Endometrial microvascular endothelial cells (primary cell): ENCODE measurements around the gene MYBBP1A. TPM values are rescaled to one million over a fixed set of nuclear protein-coding genes. Genes with fewer than 3 reads are reported as not detected.

Experiments used
- in situ Hi-C: cut with HindIII; loops from 2 replicates; pipeline ENCODE4 v1.10.0; 2017; ENCODE audit warnings: low sequenced_read_pairs, low pct_unique_long_range_greater_than_20kb; ENCODE audit errors: inconsistent ontology term
- total RNA-seq: library from RNA; depleted of rRNA; stranded (reverse); fragments of >200 nt; gene quantifications from one replicate; pipeline ENCODE4 v1.2.3, GENCODE V29; 2015; ENCODE audit errors: inconsistent ontology term

The MYBBP1A gene
- total RNA-seq, 1 donor from 2014 or later, result 111 TPM

- in situ Hi-C loops, result no loop called here
These were observed 56.5 kb downstream of the MYBBP1A start, which contains the start of gene SPNS2 for GRCh38 chr17:4498461-4499397. Gene SPNS2, plus strand, starts transcription at chr17:4498881. Its CDS starts 167 bp downstream, at chr17:4499048.

DNA sequence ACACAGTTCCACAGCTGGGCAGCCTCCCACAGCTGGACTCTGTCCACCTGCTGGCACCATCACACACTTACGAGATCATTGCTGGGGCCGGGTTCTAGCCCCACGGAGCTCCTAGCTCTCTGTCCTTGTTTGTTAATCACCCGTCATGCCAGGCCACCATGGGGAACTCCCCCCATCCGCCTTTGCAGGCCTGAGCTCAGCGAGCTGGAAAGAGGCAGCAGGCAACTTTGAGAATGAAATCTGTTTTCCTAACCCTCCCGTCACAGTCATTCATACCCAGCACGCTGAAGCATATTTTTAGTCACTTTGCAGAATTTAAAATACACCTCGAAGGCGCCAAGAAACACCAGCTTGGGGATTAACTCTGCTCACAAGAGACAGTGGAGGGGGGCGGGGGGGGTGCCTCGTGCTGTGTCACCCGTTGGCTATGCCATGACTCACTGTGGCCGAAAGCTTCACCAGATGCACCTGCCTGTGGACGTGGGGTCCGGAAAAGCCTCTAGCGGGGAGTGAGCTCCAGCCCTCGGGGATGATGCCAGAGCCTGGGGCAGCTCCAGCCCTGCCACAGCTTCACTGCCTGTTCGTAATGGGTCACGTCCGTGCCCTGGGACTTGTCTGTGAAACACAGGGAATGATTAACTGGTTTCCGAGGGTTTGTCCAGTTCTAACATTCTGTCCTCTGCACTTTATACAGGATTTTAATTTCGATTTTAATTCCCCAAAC lies 57.9 kb downstream of the MYBBP1A start:
- in situ Hi-C loops, result no loop called here

- in situ Hi-C loops, result no loop called here
These were observed 62.2 kb downstream of the MYBBP1A start for GRCh38 chr17:4492721-4493561.

- in situ Hi-C loops, result no loop called here
These were observed 64.5 kb downstream of the MYBBP1A start for GRCh38 chr17:4490637-4491061.

GRCh38 chr17:4490109-4490591 lies 65.0 kb downstream of the MYBBP1A start:
- in situ Hi-C loops, result no loop called here

DNA sequence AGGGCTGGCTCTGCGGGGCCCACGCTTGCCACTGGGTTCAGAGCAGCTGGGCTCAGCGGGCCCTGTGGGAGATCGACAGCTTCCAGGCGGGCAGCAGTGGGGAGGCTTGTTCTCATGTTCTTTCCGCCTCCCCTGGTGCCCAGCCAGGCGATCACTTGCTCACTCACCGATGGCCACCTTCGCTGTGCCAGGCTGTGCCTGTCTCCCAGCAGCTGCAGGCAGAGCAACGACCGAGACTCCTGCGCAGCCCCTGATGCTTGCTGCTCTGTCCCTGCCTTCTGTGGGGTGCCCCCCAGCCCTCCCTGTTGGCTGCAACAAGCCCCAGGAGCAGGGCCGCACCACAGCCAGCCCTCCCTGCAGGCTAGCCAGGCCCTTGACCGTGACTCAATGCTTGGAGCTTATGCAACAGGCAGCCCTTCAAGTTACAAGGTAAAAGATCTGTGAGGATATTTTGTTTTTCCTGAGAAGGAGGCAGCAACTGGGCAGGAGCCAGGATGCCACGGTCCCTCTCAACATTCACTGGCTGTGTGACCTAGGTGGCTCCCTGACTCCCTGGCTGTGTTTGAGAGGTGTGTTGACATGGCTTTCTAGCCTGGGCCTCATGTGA lies 66.1 kb downstream of the MYBBP1A start:
- in situ Hi-C loops, result no loop called here

Other genes with a start within 250 kb of the MYBBP1A start
- gene UBE2G1, start 188.7 kb downstream of the MYBBP1A start, total RNA-seq, result 66.5 TPM
- 0.65 TPM for gene SPNS3, start 121.4 kb downstream of the MYBBP1A start, total RNA-seq
- gene SPNS2, start 56.5 kb downstream of the MYBBP1A start, total RNA-seq, result 21.9 TPM
- gene GGT6, start 5.2 kb upstream of the MYBBP1A start, total RNA-seq, result not detected
- gene SMTNL2, start 29.1 kb upstream of the MYBBP1A start, total RNA-seq, result not detected
- gene ALOX15, start 86.3 kb upstream of the MYBBP1A start, total RNA-seq, result not detected
- gene PELP1, start 148.8 kb upstream of the MYBBP1A start, total RNA-seq, result 54.4 TPM
- 8.5 TPM for gene ARRB2, start 155.2 kb upstream of the MYBBP1A start, total RNA-seq
- 36.2 TPM for gene MED11, start 176.0 kb upstream of the MYBBP1A start, total RNA-seq
- not detected for gene ZMYND15, start 184.4 kb upstream of the MYBBP1A start, total RNA-seq
- gene CXCL16, start 184.5 kb upstream of the MYBBP1A start, total RNA-seq, result 1.1 TPM
- gene TM4SF5, start 216.5 kb upstream of the MYBBP1A start, total RNA-seq, result not detected
- not detected for gene VMO1, start 231.0 kb upstream of the MYBBP1A start, total RNA-seq
- not detected for gene GLTPD2, start 233.6 kb upstream of the MYBBP1A start, total RNA-seq
- 378 TPM for gene PSMB6, start 240.8 kb upstream of the MYBBP1A start, total RNA-seq